HFF-Myc (cell line): ENCODE results near the gene SSR3.

ENCODE experiments used
- DNase-seq: peaks from one replicate; pipeline ENCODE4 v3.0.0-alpha.2; 2011; ENCODE audit warnings: low read depth; ENCODE audit errors: extremely low read depth
- H3K4me3 ChIP-seq: replicated peaks from 2 replicates; pipeline ENCODE4 v1.5.1; 2011; ENCODE audit warnings: low read depth, mild to moderate bottlenecking, control low read depth, low read length
- CTCF ChIP-seq: IDR thresholded peaks from 2 replicates; pipeline ENCODE4 v1.5.1; 2012; ENCODE audit warnings: mild to moderate bottlenecking, low read depth, low read length, control low read depth; ENCODE audit errors: missing control alignments

The SSR3 gene

GRCh38 chr3:156583469-156583868 lies 28.6 kb upstream of the SSR3 start:
- DNase-seq, result no peak
- no peak for TF ChIP-seq CTCF
- no peak overlapping the region for H3K4me3 ChIP-seq

GRCh38 chr3:156582532-156583183 lies 27.7 kb upstream of the SSR3 start:
- no peak for TF ChIP-seq CTCF
- DNase-seq, result no peak
- no peak overlapping the region for H3K4me3 ChIP-seq

GRCh38 chr3:156581954-156582353 lies 27.0 kb upstream of the SSR3 start:
- TF ChIP-seq CTCF, result no peak
- no peak for DNase-seq

GRCh38 chr3:156581033-156581432 lies 26.1 kb upstream of the SSR3 start:
- no peak for DNase-seq
- H3K4me3 ChIP-seq, result no peak overlapping the region
- no peak for TF ChIP-seq CTCF

More at GRCh38 chr3:156581954-156582353, 27.0 kb upstream of the SSR3 start:
- H3K4me3 ChIP-seq, result no peak overlapping the region

GRCh38 chr3:156579427-156579851 lies 24.5 kb upstream of the SSR3 start:
- DNase-seq, result no peak
- no peak for TF ChIP-seq CTCF
- no peak overlapping the region for H3K4me3 ChIP-seq

- no peak for DNase-seq
- no peak overlapping the region for H3K4me3 ChIP-seq
- TF ChIP-seq CTCF, result no peak
These were observed 22.8 kb upstream of the SSR3 start for GRCh38 chr3:156577736-156578135.
